ENCODE measurements around the gene ARHGEF1.

ARHGEF1 gene

DNA sequence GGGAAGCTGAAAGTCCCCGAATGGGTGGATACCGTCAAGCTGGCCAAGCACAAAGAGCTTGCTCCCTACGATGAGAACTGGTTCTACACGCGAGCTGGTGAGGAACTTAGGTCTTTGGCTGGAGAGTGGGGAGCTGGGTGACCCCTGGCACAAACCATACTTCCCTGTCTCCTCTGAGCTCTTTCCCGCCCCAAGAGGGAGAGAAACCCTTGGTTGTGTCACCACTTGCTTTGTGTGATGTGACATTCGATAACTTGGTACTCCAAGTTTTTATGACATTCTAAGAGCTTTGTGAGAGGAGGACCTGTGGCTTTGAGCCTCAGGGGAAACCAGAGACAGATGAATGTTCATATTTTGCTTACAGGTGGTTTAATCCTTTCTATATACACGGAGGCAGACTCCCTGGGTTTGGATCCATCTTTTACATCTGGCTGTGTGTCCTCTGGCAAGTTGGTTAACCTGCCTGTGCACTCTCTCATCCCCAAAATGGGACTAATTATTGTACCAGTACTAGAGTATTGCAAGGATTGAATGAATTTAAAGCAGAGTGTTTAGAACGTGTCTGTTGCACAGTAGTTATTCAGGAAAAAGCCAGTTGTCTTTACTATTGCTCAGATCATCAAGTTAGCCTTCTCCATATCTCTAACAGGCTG, 21.7 kb upstream of the ARHGEF1 start (continued):
- TF ChIP-seq, protein P1, sequence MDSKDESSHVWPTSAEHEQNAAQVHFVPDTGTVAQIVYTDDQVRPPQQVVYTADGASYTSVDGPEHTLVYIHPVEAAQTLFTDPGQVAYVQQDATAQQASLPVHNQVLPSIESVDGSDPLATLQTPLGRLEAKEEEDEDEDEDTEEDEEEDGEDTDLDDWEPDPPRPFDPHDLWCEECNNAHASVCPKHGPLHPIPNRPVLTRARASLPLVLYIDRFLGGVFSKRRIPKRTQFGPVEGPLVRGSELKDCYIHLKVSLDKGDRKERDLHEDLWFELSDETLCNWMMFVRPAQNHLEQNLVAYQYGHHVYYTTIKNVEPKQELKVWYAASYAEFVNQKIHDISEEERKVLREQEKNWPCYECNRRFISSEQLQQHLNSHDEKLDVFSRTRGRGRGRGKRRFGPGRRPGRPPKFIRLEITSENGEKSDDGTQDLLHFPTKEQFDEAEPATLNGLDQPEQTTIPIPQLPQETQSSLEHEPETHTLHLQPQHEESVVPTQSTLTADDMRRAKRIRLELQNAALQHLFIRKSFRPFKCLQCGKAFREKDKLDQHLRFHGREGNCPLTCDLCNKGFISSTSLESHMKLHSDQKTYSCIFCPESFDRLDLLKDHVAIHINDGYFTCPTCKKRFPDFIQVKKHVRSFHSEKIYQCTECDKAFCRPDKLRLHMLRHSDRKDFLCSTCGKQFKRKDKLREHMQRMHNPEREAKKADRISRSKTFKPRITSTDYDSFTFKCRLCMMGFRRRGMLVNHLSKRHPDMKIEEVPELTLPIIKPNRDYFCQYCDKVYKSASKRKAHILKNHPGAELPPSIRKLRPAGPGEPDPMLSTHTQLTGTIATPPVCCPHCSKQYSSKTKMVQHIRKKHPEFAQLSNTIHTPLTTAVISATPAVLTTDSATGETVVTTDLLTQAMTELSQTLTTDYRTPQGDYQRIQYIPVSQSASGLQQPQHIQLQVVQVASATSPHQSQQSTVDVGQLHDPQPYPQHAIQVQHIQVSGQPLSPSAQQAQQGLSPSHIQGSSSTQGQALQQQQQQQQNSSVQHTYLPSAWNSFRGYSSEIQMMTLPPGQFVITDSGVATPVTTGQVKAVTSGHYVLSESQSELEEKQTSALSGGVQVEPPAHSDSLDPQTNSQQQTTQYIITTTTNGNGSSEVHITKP (tag by site-specific recombination; IDR thresholded peaks at IDR 0.05) = 0 out of 2 replicates have a peak, but pooled peaks have one; percentile 21

GRCh38 chr19:41861846-41862245, 21.1 kb upstream of the ARHGEF1 start:
- TF ChIP-seq ZEB2 (tag by site-specific recombination; IDR thresholded peaks at IDR 0.05) = no peak
- 0 out of 2 replicates have a peak, but pooled peaks have one; percentile 0 for TF ChIP-seq ZNF239 (tag by site-specific recombination; IDR thresholded peaks at IDR 0.05)
- ChIA-PET POLR2A (interaction anchor here (0.5 to 3.4 kb wide), 9 partner anchors 11 to 97 kb away, joined by 3 to 68 read pairs (median 7); partner anchors contain the start of genes ARHGEF1, CD79A and RABAC1), CTCF (interaction anchor here (0.6 to 3.2 kb wide), 5 partner anchors 11 to 1437 kb away, joined by 3 to 21 read pairs (median 4); no protein-coding TSS in a partner anchor)
- H3K27ac ChIP-seq (ENCODE audit: extremely low read depth, low read depth, low read length) = peak overlapping the region; percentile 100
- no peaks in the 10 kb centered on the region for H3K9me3 ChIP-seq (ENCODE audit: control insufficient read depth, insufficient read depth, low read depth, low read length)
- H3K4me3 ChIP-seq (ENCODE audit: low read depth, low read length) = peak overlapping the region; percentile 89
- H3K36me3 ChIP-seq (ENCODE audit: control insufficient read depth in 2 of 2, insufficient read depth in 1 of 2, low read length in 2 of 2) = peaks cover 62% of the 10 kb centered on the region in 2 experiments
- peaks cover 31% of the 10 kb centered on the region for H3K4me1 ChIP-seq (ENCODE audit: control insufficient read depth, insufficient read depth, low read length)

DNA sequence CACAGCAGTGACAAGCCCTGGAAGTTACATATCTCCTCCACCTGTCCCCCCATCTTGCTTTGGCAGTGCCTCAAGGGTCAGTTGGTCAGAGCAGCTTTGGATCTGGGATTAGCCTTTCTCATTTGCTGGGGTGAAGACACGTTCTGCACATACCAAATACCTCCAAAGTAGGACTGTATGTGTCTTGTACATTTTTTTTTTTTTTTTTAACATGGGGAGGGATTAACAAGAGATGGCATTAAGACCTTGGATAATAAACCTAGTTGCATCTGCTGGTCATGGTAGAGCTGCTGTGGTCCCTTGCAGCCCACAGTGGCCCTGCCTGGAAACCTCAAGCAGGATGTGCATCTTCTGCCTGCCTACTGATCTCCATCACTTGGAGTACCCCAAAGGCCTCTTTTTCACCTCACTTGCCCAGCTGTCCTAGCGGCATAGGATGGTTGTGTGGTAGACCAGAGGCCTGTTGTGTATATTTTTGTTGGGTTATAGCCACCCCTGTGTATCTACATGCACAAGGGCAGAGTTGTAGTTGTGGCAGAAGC, 20.5 kb upstream of the ARHGEF1 start:
- POLR2A ChIA-PET = interaction anchor here (0.5 to 3.4 kb wide), 10 partner anchors 10 to 1707 kb away, joined by 3 to 68 read pairs (median 6); partner anchors contain the start of genes ARHGEF1, CD79A and RABAC1
- no peak for TF ChIP-seq OVOL3 (tag by site-specific recombination; IDR thresholded peaks at IDR 0.05)
- 0 out of 2 replicates have a peak, but pooled peaks have one; percentile 3 for TF ChIP-seq ZNF239 (tag by site-specific recombination; IDR thresholded peaks at IDR 0.05)
- no peak for TF ChIP-seq INSM2 (tag by site-specific recombination; IDR thresholded peaks at IDR 0.05)
- TF ChIP-seq, protein P2, sequence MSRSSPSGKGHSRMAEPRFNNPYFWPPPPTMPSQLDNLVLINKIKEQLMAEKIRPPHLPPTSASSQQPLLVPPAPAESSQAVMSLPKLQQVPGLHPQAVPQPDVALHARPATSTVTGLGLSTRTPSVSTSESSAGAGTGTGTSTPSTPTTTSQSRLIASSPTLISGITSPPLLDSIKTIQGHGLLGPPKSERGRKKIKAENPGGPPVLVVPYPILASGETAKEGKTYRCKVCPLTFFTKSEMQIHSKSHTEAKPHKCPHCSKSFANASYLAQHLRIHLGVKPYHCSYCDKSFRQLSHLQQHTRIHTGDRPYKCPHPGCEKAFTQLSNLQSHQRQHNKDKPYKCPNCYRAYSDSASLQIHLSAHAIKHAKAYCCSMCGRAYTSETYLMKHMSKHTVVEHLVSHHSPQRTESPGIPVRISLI (tag by site-specific recombination; IDR thresholded peaks at IDR 0.05) = peak; percentile 82
- TF ChIP-seq TCF7L2 (IDR thresholded peaks at IDR 0.05; ENCODE audit: borderline replicate concordance, low read depth, low read length) = no peak
- TF ChIP-seq ZBTB7A (tag by site-specific recombination; IDR thresholded peaks at IDR 0.05; ENCODE audit: low read depth) = no peak
- TF ChIP-seq ZNF394 (tag by site-specific recombination; IDR thresholded peaks at IDR 0.05; ENCODE audit: borderline replicate concordance) = no peak
- no peak for TF ChIP-seq ZNF555 (tag by site-specific recombination; conservative IDR thresholded peaks at IDR 0.05)
- TF ChIP-seq ZNF623 (tag by site-specific recombination; IDR thresholded peaks at IDR 0.05) = no peak
- TF ChIP-seq ZNF521 (tag by site-specific recombination; IDR thresholded peaks at IDR 0.05) = no peak
- Histone ChIP-seq H3K4me1 (ENCODE audit: control insufficient read depth, insufficient read depth, low read length) (peaks cover 31% of the 10 kb centered on the region), H3K9me3 (ENCODE audit: control insufficient read depth, insufficient read depth, low read depth, low read length) (no peaks in the 10 kb centered on the region), H3K36me3 (ENCODE audit: control insufficient read depth in 2 of 2, insufficient read depth in 1 of 2, low read length in 2 of 2) (peaks cover 68 to 69% of the 10 kb centered on the region in 2 experiments), H3K4me3 (ENCODE audit: low read depth, low read length) (peak overlapping the region; percentile 15), H3K27ac (ENCODE audit: extremely low read depth, low read depth, low read length) (peak overlapping the region; percentile 100)
- CTCF ChIA-PET = interaction anchor here (0.6 to 2.2 kb wide), 6 partner anchors 11 to 1438 kb away, joined by 3 to 19 read pairs (median 4); no protein-coding TSS in a partner anchor
